H9 (cell line): ENCODE results near the gene HMMR. TPM values are rescaled to one million over a fixed set of nuclear protein-coding genes. Genes with fewer than 3 reads are reported as not detected.

Experiments used
- DNase-seq: peaks from one replicate; pipeline ENCODE4 v3.0.0-alpha.2; 2017
- H2AFZ ChIP-seq: one replicate; pipeline ENCODE4 v1.6.1; 2013; ENCODE audit warnings: mild to moderate bottlenecking, low read length, control low read depth, moderate library complexity
- H2AK5ac ChIP-seq: 2 replicates; pipeline ENCODE4 v1.6.1; 2013; ENCODE audit warnings: low read length, control low read depth, mixed read lengths; ENCODE audit not compliant: insufficient read length
- H2BK120ac ChIP-seq: one replicate; pipeline ENCODE4 v1.6.1; 2013; ENCODE audit warnings: low read depth, mild to moderate bottlenecking, low read length, control low read depth, inconsistent platforms; ENCODE audit not compliant: poor library complexity, severe bottlenecking
- H2BK12ac ChIP-seq: 2 replicates; pipeline ENCODE4 v1.6.1; 2013; ENCODE audit warnings: low read length, control low read depth, mixed read lengths, low read depth; ENCODE audit not compliant: insufficient read length
- H2BK15ac ChIP-seq: 2 replicates; pipeline ENCODE4 v1.6.1; 2013; ENCODE audit warnings: low read depth, low read length, control low read depth
- H2BK20ac ChIP-seq: one replicate; pipeline ENCODE4 v1.6.1; 2013; ENCODE audit warnings: low read depth, mild to moderate bottlenecking, low read length, control low read depth, inconsistent platforms; ENCODE audit not compliant: poor library complexity, severe bottlenecking
- H2BK5ac ChIP-seq: 2 replicates; pipeline ENCODE4 v1.6.1; 2013; ENCODE audit warnings: low read length, control low read depth, mixed read lengths; ENCODE audit not compliant: insufficient read length
- H3K14ac ChIP-seq: 2 replicates; pipeline ENCODE4 v1.6.1; 2013; ENCODE audit warnings: low read length, control low read depth; ENCODE audit not compliant: insufficient read depth
- H3K18ac ChIP-seq: 2 replicates; pipeline ENCODE4 v1.6.1; 2013; ENCODE audit warnings: low read depth, mild to moderate bottlenecking, mixed read lengths, low read length, control low read depth; ENCODE audit not compliant: insufficient read length
- H3K23ac ChIP-seq: 2 replicates; pipeline ENCODE4 v1.6.1; 2013; ENCODE audit warnings: low read length, control low read depth, mixed read lengths, low read depth; ENCODE audit not compliant: insufficient read length
- H3K23me2 ChIP-seq: 2 replicates; pipeline ENCODE4 v1.6.1; 2013; ENCODE audit warnings: low read depth, mild to moderate bottlenecking, mixed read lengths, low read length, control low read depth; ENCODE audit not compliant: insufficient read length, poor library complexity, severe bottlenecking
- H3K27ac ChIP-seq: 2 replicates; pipeline ENCODE4 v1.5.1; 2013; ENCODE audit warnings: low read length, control low read depth, mixed read lengths, low read depth; ENCODE audit not compliant: insufficient read length
- H3K27me3 ChIP-seq: 2 replicates; pipeline ENCODE4 v1.6.1; 2013; ENCODE audit warnings: low read length, control low read depth, inconsistent platforms; ENCODE audit not compliant: insufficient read depth
- H3K4ac ChIP-seq: 2 replicates; pipeline ENCODE4 v1.6.1; 2013; ENCODE audit warnings: low read depth, mild to moderate bottlenecking, control low read depth, inconsistent platforms, low read length, moderate library complexity
- H3K4me1 ChIP-seq: 2 replicates; pipeline ENCODE4 v1.6.1; 2013; ENCODE audit warnings: low read length, control low read depth, inconsistent platforms; ENCODE audit not compliant: insufficient read depth
- H3K4me2 ChIP-seq: 2 replicates; pipeline ENCODE4 v1.6.1; 2013; ENCODE audit warnings: low read length, control low read depth, mixed read lengths; ENCODE audit not compliant: insufficient read length, insufficient read depth
- H3K56ac ChIP-seq: 2 replicates; pipeline ENCODE4 v1.6.1; 2013; ENCODE audit warnings: low read depth, mild to moderate bottlenecking, mixed read lengths, low read length, control low read depth; ENCODE audit not compliant: insufficient read length
- H3K79me1 ChIP-seq: 2 replicates; pipeline ENCODE4 v1.6.1; 2013; ENCODE audit warnings: low read depth, mild to moderate bottlenecking, moderate library complexity, low read length, control low read depth, inconsistent platforms; ENCODE audit not compliant: insufficient read depth, poor library complexity, severe bottlenecking
- H3K79me2 ChIP-seq: 2 replicates; pipeline ENCODE4 v1.6.1; 2013; ENCODE audit warnings: low read length, control low read depth, inconsistent platforms; ENCODE audit not compliant: insufficient read depth
- H3K9ac ChIP-seq: 2 replicates; pipeline ENCODE4 v1.6.1; 2013; ENCODE audit warnings: low read length, control low read depth, mixed read lengths; ENCODE audit not compliant: insufficient read length; ENCODE audit errors: extremely low read depth
- H3K9me3 ChIP-seq: one replicate; pipeline ENCODE4 v1.6.1; 2013; ENCODE audit warnings: low read depth, low read length, inconsistent platforms; ENCODE audit not compliant: control insufficient read depth
- H3T11ph ChIP-seq: one replicate; pipeline ENCODE4 v1.6.1; 2013; ENCODE audit warnings: mild to moderate bottlenecking, low read length, control low read depth, inconsistent platforms
- H4K20me1 ChIP-seq: one replicate; pipeline ENCODE4 v1.6.1; 2013; ENCODE audit not compliant: control insufficient read depth, insufficient read length, insufficient read depth
- H4K5ac ChIP-seq: 2 replicates; pipeline ENCODE4 v1.6.1; 2013; ENCODE audit warnings: low read depth, mild to moderate bottlenecking, mixed read lengths, low read length, control low read depth; ENCODE audit not compliant: insufficient read length
- H4K8ac ChIP-seq: replicated peaks from 2 replicates; pipeline ENCODE4 v1.6.1; 2013; ENCODE audit warnings: low read length, control low read depth, mixed read lengths, low read depth; ENCODE audit not compliant: insufficient read length
- H4K91ac ChIP-seq: 2 replicates; pipeline ENCODE4 v1.6.1; 2013; ENCODE audit warnings: low read depth, mild to moderate bottlenecking, moderate library complexity, mixed read lengths, low read length, control low read depth; ENCODE audit not compliant: insufficient read length
- H3K27ac Mint-ChIP-seq, 3 experiments: 2 replicates in 2 of 3; 3 replicates in 1 of 3; pipeline ENCODE4 v1.8.0; 2020 to 2021; ENCODE audit warnings: mixed read lengths in 3 of 3, mild to moderate bottlenecking in 1 of 3, moderate library complexity in 1 of 3
- H3K27me3 Mint-ChIP-seq: 2 replicates; pipeline ENCODE4 v1.8.0; 2021; ENCODE audit warnings: low read depth, mild to moderate bottlenecking, moderate library complexity, mixed read lengths
- H3K36me3 Mint-ChIP-seq, 3 experiments: 2 replicates in 2 of 3; 3 replicates in 1 of 3; pipeline ENCODE4 v1.8.0; 2020 to 2021; ENCODE audit warnings: low read depth in 3 of 3, mixed read lengths in 3 of 3; ENCODE audit not compliant: insufficient read depth in 1 of 3
- H3K4me1 Mint-ChIP-seq, 2 experiments: 2 replicates each; pipeline ENCODE4 v1.8.0; 2020; ENCODE audit warnings: mixed read lengths in 2 of 2
- H3K4me3 Mint-ChIP-seq, 2 experiments: 2 replicates in 1 of 2; 3 replicates in 1 of 2; pipeline ENCODE4 v1.8.0; 2020 to 2021; ENCODE audit warnings: mild to moderate bottlenecking in 2 of 2, mixed read lengths in 2 of 2, moderate library complexity in 1 of 2
- H3K9me3 Mint-ChIP-seq, 2 experiments: 2 replicates in 1 of 2; 3 replicates in 1 of 2; pipeline ENCODE4 v1.8.0; 2020; ENCODE audit warnings: mild to moderate bottlenecking in 2 of 2, mixed read lengths in 2 of 2, moderate library complexity in 1 of 2
- CTCF ChIP-seq: fragments of 200-600 bp; sonication (generic); conservative IDR thresholded peaks from 3 replicates; pipeline ENCODE4 v1.8.0; 2021; ENCODE audit warnings: antibody characterized with exemption, mild to moderate bottlenecking
- WGBS: extraction: QIAGEN DNeasy Blood & Tissue Kit; methylation state at CpG from one replicate; pipeline ENCODE4 v1.1.7; 2013; ENCODE audit warnings: missing lambda C conversion rate, low lambda C conversion rate, mixed read lengths; ENCODE audit not compliant: insufficient read length; ENCODE audit errors: extremely low coverage; 5-methylcytosine and 5-hydroxymethylcytosine counted together
- total RNA-seq: library from RNA; stranded (reverse); gene quantifications from 2 replicates; pipeline ENCODE4 v1.2.1, GENCODE V29; 2021

The HMMR gene
- total RNA-seq, 1 experiment from 2014 or later, result 36.2 TPM

- H4K8ac ChIP-seq, result no peak overlapping the region
- DNase-seq, result no peak
- H3K56ac ChIP-seq, result no peak overlapping the region
- H3K18ac ChIP-seq, result no peak overlapping the region
- no peak for TF ChIP-seq CTCF
- no peak overlapping the region for H3K27ac ChIP-seq
- H3K14ac ChIP-seq, result no peak overlapping the region
- no peak overlapping the region for H4K91ac ChIP-seq
- no CpG with 5 or more reads among the region's 4 CpGs for WGBS
- H2AFZ ChIP-seq, result no peak overlapping the region
- H3K36me3 Mint-ChIP-seq, result peaks cover 23 to 37% (median 34%) of the 10 kb centered on the region in 3 experiments
- H3K9me3 ChIP-seq, result no peaks in the 10 kb centered on the region
- peaks cover 15% of the 10 kb centered on the region for H3K79me2 ChIP-seq
- no peaks in the 10 kb centered on the region for H3K27me3 ChIP-seq
- H3K9me3 Mint-ChIP-seq, result no peaks in the 10 kb centered on the region
- H3K4ac ChIP-seq, result no peak overlapping the region
- peak overlapping the region; percentile 93 to 95 for H3K4me3 Mint-ChIP-seq
- H3K27me3 Mint-ChIP-seq, result no peaks in the 10 kb centered on the region
- no peak overlapping the region for H3T11ph ChIP-seq
- H3K4me2 ChIP-seq, result peak overlapping the region; percentile 56
- H2AK5ac ChIP-seq, result no peak overlapping the region
- no peak overlapping the region for H2BK120ac ChIP-seq
- H2BK20ac ChIP-seq, result no peak overlapping the region
- H3K27ac Mint-ChIP-seq, result peak overlapping the region; percentile 49 to 79 (median 70); a peak in 6 of 7 replicates
- H2BK15ac ChIP-seq, result no peak overlapping the region
- no peak overlapping the region for H3K23ac ChIP-seq
- no peak overlapping the region for H4K5ac ChIP-seq
- peaks cover 3% of the 10 kb centered on the region; the same call in 1 of the 2 replicates for H3K4me1 ChIP-seq
- H2BK5ac ChIP-seq, result no peak overlapping the region
- no peaks in the 10 kb centered on the region for H4K20me1 ChIP-seq
- H3K23me2 ChIP-seq, result peaks cover 4% of the 10 kb centered on the region
- no peak overlapping the region for H2BK12ac ChIP-seq
- H3K4me1 Mint-ChIP-seq, result peaks cover 43 to 50% of the 10 kb centered on the region in 2 experiments
- H3K9ac ChIP-seq, result peak overlapping the region; percentile 43
- H3K79me1 ChIP-seq, result no peaks in the 10 kb centered on the region
These were observed 23.9 kb upstream of the HMMR start for GRCh38 chr5:163436515-163436914.
